ENCODE measurements around the gene KDM4D. TPM values are rescaled to one million over a fixed set of nuclear protein-coding genes. Genes with fewer than 3 reads are reported as not detected.

Gene KDM4D
- total and polyA plus RNA-seq, 3 donors from 2014 or later: 43.9 to 96.1 (median 44.2) TPM

GRCh38 chr11:94956963-94957362 lies 16.5 kb upstream of the KDM4D start:
- H3K36me3 ChIP-seq (ENCODE audit: low read depth, missing control alignments): no peaks in the 10 kb centered on the region
- TF ChIP-seq CTCF (IDR thresholded peaks at IDR 0.05) (no peak), POLR2A (IDR thresholded peaks at IDR 0.05) (no peak)
- H3K4me1 ChIP-seq: no peaks in the 10 kb centered on the region
- intact Hi-C loops (cut with DNase I; ENCODE audit: low total_unique reads): no loop called here
- no peaks in the 10 kb centered on the region for H3K9me3 ChIP-seq
- 58 to 61% methylated on average over 4 of the region's 4 CpGs for WGBS, 2 donors
- no peak overlapping the region for H3K27ac ChIP-seq
- no peaks in the 10 kb centered on the region for H3K27me3 ChIP-seq
- no peak overlapping the region for H3K4me3 ChIP-seq
- no peak for DNase-seq

GRCh38 chr11:94958121-94958696 lies 15.3 kb upstream of the KDM4D start:
- 38 to 51% methylated on average over 2 of the region's 2 CpGs for WGBS, 2 donors
- DNase-seq: no peak
- H3K9me3 ChIP-seq: no peaks in the 10 kb centered on the region
- no peaks in the 10 kb centered on the region for H3K36me3 ChIP-seq (ENCODE audit: low read depth, missing control alignments)
- intact Hi-C loops (cut with DNase I; ENCODE audit: low total_unique reads): no loop called here
- no peak overlapping the region for H3K4me3 ChIP-seq
- no peaks in the 10 kb centered on the region for H3K4me1 ChIP-seq
- H3K27me3 ChIP-seq: no peaks in the 10 kb centered on the region
- TF ChIP-seq POLR2A (IDR thresholded peaks at IDR 0.05) (no peak), CTCF (IDR thresholded peaks at IDR 0.05) (no peak)
- no peak overlapping the region for H3K27ac ChIP-seq

DNA sequence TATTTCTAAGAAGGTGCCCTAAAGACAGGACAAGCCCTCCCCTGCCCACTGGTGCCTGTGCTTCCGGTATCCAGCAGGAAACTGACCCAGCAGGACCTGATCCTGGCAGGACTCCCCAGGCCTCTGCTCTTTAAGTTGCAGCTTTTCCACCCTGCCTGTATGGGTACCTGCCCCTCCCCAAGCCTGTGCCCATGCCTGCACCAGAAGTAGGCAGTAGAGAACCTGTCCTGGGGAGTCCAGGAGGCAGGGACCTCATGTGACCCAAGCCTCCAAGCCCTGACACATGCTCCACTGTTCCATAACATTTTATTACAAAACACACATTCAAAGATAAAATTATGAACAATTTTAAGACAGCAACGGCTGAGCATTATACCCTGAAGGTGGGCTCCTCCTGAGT lies 14.3 kb upstream of the KDM4D start:
- no peaks in the 10 kb centered on the region for H3K4me1 ChIP-seq
- H3K27me3 ChIP-seq: no peaks in the 10 kb centered on the region
- no peak overlapping the region for H3K4me3 ChIP-seq
- H3K27ac ChIP-seq: no peak overlapping the region
- DNase-seq: no peak
- 83 to 91% methylated on average over 2 of the region's 2 CpGs for WGBS, 2 donors
- no peaks in the 10 kb centered on the region for H3K36me3 ChIP-seq (ENCODE audit: low read depth, missing control alignments)
- H3K9me3 ChIP-seq: no peaks in the 10 kb centered on the region
- no peak for TF ChIP-seq POLR2A (IDR thresholded peaks at IDR 0.05)
- no peak for TF ChIP-seq CTCF (IDR thresholded peaks at IDR 0.05)
- intact Hi-C loops (cut with DNase I; ENCODE audit: low total_unique reads): no loop called here

GRCh38 chr11:94960488-94960887 lies 13.0 kb upstream of the KDM4D start:
- no peak overlapping the region for H3K4me3 ChIP-seq
- no peak for TF ChIP-seq CTCF (IDR thresholded peaks at IDR 0.05)
- no peak for TF ChIP-seq POLR2A (IDR thresholded peaks at IDR 0.05)
- no peaks in the 10 kb centered on the region for H3K9me3 ChIP-seq
- H3K36me3 ChIP-seq (ENCODE audit: low read depth, missing control alignments): no peaks in the 10 kb centered on the region
- H3K27me3 ChIP-seq: no peaks in the 10 kb centered on the region
- no peak overlapping the region for H3K27ac ChIP-seq
- DNase-seq: no peak
- intact Hi-C loops (cut with DNase I; ENCODE audit: low total_unique reads): no loop called here
- H3K4me1 ChIP-seq: no peaks in the 10 kb centered on the region
- WGBS, 2 donors: 92 to 100% methylated on average over 2 of the region's 2 CpGs

DNA sequence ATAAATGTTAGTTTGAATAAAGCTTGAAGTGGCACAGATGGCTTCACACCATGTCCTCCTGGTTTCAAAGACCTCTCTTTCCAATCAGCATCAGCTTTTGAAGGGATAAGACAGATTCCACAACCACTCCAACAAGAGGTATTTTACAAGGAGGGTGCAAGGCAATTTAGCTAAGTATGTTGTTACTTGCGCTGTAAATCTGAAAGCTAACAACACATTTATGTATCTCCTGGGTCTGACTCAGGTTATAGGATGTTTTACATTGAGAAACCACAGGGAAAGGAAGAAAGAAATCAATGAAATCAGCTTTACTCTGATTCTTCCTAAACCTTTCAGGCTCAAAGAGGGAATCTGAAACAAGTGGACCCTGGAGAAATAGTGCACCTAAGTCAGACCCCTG lies 12.3 kb upstream of the KDM4D start:
- H3K27ac ChIP-seq: no peak overlapping the region
- H3K4me1 ChIP-seq: no peaks in the 10 kb centered on the region
- H3K27me3 ChIP-seq: no peaks in the 10 kb centered on the region
- no peak for TF ChIP-seq CTCF (IDR thresholded peaks at IDR 0.05)
- TF ChIP-seq POLR2A (IDR thresholded peaks at IDR 0.05): no peak
- no peaks in the 10 kb centered on the region for H3K36me3 ChIP-seq (ENCODE audit: low read depth, missing control alignments)
- H3K4me3 ChIP-seq: no peak overlapping the region
- intact Hi-C loops (cut with DNase I; ENCODE audit: low total_unique reads): no loop called here
- no peaks in the 10 kb centered on the region for H3K9me3 ChIP-seq
- 95 to 96% methylated on average over 1 of the region's 1 CpG for WGBS, 2 donors
- no peak for DNase-seq
